GM19438 (cell line): ENCODE results near the gene FAM240A.

ENCODE experiments used
- ATAC-seq: cut with Tn5 transposase; IDR thresholded peaks from one replicate; pipeline ENCODE4 v1.9.1; 2021; ENCODE audit warnings: low read depth; ENCODE audit not compliant: unreplicated experiment

FAM240A gene

GRCh38 chr3:46660003-46660402 lies 47.7 kb downstream of the FAM240A start:
- no peak for ATAC-seq

DNA sequence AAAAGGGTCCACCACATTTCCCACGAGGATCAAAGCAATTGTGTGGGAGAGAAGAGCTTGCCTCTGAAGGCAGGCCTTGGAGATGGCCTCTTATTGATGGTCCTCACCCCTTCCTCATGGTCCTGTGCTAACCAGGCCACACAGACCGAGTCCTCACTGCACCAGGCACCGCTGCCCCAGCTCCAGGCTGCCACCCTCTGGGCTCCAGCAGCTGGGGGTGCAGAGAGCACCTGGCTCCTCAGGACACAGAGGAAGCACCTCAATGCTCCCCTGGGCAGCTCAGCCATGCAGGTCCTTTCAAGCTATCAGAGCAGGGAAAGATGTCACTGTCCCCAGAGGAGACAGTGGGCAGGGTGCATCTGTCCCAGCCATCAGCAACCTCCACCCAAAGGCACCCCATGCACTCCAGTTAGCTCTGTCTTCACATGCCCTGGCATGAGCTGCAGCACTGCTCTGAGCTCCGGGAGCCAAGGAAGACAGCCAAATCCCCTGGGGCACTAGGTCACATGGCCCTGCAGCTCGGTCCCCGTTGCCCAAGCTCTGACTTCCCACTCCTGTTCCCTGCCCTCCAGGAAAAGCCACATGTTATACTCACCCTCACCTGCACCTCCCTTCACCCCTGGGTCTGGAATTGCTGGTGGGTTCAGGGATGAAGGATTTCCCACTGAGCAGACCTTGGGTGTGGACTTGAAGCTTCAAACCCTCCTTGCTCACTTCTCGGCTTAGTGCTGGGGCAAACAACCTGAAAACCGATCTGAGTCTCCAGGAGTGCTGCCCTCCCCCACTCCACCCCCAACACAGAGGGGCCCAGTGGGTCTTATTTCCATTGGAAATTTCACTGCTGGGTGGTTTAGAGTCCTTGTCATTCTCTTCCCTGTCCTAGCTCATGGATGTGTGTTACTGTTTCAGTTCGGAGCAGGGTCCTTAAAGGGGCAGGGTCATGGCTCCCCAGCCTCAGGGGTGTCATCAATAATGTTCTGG lies 48.5 kb downstream of the FAM240A start:
- ATAC-seq = no peak

DNA sequence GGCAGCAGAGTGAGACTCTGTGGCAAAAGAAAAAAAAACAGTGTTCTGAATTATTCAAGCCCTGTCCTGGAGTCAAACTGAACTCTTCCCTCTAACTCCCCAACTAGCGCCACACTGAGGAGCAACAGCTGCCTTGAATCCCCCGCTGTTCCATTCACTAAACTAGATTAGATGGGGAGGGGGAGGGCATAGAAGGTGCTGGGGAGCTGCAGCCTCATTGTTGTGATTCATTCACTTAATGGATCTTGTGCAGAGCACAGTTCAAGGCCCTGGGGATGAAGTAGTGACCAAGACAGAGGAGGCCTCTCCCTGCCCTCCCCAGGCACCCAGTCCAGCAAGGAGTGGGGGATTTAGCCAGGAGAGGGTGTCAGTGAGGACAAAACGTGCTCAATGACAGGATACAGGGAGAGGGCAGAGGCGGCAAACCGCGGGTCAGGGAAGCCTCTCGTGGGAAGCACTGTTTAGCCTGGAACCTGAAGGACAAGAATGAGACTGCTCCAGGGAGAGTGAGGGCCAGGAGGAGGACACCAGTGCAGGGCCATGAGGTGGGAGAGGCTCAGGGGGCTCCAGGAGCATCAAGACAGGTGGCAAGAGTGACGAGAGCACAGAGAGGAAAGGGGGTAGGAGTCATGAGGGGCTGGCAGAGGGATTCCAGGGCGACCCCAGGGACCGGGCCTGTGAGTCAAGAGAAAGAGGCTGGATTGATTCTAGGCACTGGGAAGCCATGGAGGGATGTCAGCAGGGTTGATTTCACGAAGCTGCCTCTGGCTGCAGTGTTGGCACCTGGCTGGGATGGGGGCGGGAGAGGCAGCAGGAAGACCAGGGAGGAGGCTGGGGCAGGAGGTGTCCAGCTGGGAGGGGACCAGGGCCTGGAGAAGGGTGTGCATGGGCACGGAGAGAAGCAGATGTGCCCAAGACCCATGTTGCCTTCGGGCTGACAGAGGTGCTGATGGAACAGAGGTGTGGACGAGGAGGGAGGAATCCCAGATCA lies 49.7 kb downstream of the FAM240A start:
- ATAC-seq = no peak

GRCh38 chr3:46662771-46663551 lies 50.6 kb downstream of the FAM240A start:
- no peak for ATAC-seq

DNA sequence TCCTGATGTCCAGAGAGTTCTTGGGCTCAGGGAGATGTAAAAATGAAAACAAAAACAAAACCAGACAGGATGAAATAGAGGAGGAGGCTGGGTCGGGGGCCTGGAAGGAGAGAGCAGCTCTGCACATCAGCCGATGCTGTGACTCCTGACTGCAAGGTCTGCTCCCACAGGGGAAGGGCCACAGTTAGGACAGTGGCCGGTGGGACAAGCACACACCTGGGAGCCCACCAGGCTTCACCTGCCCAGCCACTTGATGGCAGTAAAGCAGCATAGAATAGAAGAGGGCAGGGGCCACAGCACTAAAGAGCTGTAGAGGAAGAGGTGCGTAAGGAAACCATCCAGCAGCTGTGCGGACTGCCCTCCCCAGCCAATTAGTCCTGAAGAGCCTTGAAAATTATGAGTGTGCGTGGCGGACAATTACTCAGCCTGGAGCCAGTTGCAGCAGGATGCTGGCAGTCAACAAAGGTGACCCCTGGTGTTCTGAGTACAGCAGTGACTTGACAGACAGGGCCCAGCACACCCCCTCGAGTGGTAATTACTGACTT lies 51.3 kb downstream of the FAM240A start:
- ATAC-seq = no peak

DNA sequence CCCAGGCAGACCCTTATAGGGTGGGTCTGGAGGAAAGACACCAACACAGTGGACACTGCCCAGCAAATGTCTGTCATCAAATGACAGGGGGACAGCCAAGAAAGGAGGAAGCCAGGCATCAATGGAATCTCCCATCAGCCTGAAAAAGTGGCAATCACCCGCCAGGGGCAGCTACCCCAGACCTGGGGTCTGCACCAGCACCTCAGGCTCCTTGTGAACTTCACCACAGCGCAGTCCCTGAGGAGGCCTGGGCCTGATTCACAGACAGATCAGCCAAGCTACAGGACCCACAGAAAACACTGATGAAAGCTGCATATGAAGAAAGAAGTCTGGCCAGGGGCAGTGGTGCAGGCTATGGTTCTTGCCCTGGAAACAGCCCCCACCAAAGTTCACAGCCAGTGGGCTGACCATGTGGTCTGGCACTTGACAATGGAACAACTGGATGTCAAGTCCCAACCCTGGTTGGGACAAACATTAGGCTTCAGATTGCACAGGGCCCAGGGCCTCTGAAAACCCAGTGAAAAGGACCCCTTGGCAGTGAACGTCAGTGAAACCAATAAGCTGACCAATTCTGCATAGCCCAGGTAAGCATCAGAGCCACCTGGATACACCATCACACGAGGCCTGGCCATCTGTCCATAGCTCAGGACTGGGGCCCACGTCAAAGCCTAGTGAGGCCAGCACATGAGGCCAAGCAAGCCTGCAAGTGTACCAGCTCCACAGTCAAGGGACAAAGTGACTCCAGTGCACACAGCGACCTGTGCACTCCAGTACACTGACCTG lies 52.1 kb downstream of the FAM240A start:
- no peak for ATAC-seq

DNA sequence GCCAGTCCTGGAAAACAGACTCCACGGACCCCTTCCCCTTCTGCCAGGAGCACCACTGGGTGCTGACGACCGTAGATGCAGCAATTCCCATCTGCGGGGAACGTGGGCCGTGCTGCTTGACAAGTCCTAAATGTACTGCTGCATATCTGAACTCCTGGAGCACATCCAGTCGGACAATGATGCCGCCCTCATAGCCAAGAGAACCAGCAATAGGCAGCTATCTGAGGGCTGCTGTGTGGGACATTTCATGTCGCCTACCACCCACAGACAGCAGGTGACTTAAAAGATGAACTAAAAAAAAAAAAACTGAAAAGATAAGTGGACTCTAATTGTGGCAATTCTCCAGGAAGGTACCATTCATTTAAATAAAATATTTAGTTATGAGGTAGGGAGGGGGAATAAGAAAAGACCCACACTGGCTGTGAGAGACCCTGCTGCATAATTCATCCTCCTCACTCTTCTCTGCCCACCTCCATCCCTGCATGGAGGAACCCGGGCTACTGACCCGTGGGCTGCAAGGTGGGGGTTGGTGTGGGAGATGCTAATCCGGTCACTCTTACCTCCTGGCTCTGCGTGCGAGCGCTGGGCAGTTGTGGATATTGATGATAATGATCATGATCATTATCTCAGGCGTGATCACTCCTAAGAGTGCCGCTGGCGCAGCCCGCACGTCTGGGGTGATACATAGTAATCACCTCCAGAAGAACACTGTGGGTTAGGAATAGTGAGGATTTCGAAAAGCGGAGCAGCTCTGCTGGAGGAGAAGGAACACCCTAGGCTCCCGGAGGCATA lies 52.8 kb downstream of the FAM240A start:
- ATAC-seq = no peak

- no peak for ATAC-seq
Observed at GRCh38 chr3:46665763-46666452, 53.6 kb downstream of the FAM240A start.

- no peak for ATAC-seq
Observed at GRCh38 chr3:46666453-46666845, 54.1 kb downstream of the FAM240A start.

- no peak for ATAC-seq
Observed at GRCh38 chr3:46667061-46667621, 54.8 kb downstream of the FAM240A start.

DNA sequence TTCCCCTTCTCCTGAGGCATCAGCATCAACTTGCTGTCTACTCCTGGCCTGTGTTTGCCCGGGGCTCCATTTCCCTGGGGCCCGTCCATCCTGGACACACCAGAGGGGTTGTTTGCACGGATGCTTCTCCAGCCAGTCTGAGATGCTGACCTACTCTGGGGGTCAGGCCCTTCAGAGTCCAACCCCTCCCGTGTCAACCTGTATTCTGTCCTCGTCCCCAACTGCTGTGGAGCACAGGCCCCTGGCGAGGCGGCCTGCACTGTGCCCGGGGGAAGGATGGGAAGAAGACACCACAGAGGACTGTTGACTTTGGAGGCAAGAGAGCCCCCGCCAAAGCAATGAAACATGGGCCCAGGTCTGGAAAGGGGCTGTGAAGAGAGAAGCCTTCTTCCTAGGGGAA lies 55.3 kb downstream of the FAM240A start:
- ATAC-seq = no peak

GRCh38 chr3:46668116-46668515 lies 55.8 kb downstream of the FAM240A start:
- ATAC-seq = no peak

DNA sequence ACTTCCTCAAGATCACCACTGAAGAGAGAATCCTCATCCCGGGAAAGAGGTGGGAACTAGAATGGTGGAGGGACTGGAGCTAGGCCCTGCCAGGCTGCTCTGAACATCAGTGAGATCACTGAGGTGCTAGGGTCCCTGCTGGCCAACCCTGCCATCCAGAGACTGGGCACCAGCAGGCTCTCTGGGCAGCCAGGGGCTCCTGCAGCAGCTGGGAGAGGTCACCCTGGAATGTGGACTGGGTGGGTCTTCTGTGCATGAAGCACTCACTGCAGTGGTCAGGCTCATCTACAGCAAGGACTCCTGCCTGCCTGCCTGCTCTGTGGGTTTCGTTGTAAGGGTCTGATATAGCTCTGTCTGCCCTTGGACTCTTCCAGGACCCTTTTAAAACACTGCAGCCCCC lies 56.3 kb downstream of the FAM240A start:
- ATAC-seq = no peak

DNA sequence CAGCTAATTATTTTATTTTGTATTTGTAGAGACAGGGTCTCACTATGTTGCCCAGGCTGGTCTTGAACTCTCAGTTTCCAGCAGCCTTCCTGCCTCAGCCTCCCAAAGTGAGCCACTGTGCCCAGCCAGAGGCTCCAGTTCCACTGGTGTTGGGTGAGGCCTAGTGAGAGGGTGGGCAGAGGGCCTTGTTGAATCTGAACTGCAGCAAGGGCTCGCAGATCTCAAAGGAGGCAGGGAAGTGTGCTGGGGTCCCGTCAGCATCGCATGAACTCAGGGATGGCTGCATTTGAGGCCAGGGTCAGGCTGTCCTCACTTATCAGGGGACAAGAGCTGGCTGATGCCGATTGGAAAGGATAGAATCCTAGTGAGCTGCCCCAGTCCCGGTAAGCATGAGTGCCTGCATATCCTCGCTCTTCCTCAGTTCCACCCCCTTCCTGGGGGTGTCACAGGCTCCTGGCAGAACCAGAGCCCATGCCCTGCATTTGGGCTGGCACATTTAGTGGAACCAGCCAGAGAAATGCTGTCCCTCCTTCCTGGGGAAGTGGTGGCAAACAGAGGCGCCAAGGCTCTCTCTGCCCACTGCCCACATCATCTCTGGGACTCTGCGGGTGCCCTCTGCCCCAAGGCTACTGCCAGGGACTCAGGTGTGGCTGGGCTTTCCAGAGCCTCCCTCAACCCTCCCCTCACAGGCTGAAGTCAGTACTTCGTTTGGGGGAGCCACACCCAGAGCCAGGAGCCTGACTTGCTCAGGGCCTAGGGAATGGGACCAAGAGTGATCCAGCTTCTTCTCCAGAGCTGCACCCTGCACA lies 57.1 kb downstream of the FAM240A start:
- ATAC-seq = no peak

GRCh38 chr3:46670000-46670890 lies 57.9 kb downstream of the FAM240A start:
- ATAC-seq = no peak

GRCh38 chr3:46670891-46671427 lies 58.6 kb downstream of the FAM240A start:
- ATAC-seq = no peak
